Heart left ventricle (tissue), 13 donors: ENCODE measurements around the gene ATG2B.

Experiments
- POLR2A ChIP-seq, 2 donors: fragments of 450-650 bp; IDR thresholded peaks; one replicate each; pipeline ENCODE4 v1.6.1; 2017; ENCODE audit warnings: antibody characterized with exemption in 2 of 2, mild to moderate bottlenecking in 2 of 2, moderate library complexity in 2 of 2
- TF ChIP-seq, protein P1 (sequence below), 12 donors: fragments of 200-600 bp; sonication (generic) in 4 of 12; IDR thresholded peaks; one replicate each; pipeline versions ENCODE4 v1.5.0 to v1.8.0; 2018 to 2022; ENCODE audit warnings: antibody characterized with exemption in 12 of 12, mild to moderate bottlenecking in 5 of 12
- donor health status: ischemic (EF 13 %, LVEDD 7.1; RV severe dilation, severe dysfunction).
- donor health status: DM: no; HTN: yes; CAD: no.
- donor health status: DM: no; HTN: no; CAD: no.
- donor health status: ischemic (EF 25% LVEDD 6.9; RV normal size, moderate dysfunction).
- donor health status: ischemic (EF 25% LVEDD 5.7; RV mildly dilated, moderate dysfunction).
- donor health status: ischemic (EF 35%, LVEDD 5.7; RV mildly dilated, moderate dysfunction).
- donor health status: nonischemic (EF 11% LVEDD 7.7; RV severe dilation, severe dysfunction).
- donor health status: DM: yes; HTN: yes; CAD: no.
- donor health status: PGD.
- donor health status: ischemic (EF 29% LVEDD 5.4; RV normal size, mild dysfunction).
- donor health status: nonischemic (EF 23%, LVEDD 6.1; RV moderate dilation, normal function).

DNA sequence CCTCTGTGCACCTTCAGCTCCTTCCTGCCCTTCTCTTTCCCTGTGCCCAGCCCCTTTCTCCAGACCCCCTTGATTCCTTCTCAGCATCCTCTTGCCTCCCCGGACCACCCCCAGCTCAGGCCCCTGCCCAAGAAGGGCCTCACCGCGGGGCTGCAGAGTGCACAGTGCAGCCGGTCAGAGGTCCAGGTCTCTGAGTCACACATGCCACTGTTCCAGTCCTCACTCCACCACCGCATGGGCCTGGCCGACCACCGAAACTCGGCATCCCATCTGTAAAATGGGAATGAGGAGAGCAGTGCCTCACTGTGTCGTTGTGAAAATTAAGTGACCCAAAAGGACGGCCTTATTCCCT is 93.8 kb downstream of the ATG2B start:
- no peak for TF ChIP-seq POLR2A (IDR thresholded peaks at IDR 0.05)
- TF ChIP-seq, protein P1, sequence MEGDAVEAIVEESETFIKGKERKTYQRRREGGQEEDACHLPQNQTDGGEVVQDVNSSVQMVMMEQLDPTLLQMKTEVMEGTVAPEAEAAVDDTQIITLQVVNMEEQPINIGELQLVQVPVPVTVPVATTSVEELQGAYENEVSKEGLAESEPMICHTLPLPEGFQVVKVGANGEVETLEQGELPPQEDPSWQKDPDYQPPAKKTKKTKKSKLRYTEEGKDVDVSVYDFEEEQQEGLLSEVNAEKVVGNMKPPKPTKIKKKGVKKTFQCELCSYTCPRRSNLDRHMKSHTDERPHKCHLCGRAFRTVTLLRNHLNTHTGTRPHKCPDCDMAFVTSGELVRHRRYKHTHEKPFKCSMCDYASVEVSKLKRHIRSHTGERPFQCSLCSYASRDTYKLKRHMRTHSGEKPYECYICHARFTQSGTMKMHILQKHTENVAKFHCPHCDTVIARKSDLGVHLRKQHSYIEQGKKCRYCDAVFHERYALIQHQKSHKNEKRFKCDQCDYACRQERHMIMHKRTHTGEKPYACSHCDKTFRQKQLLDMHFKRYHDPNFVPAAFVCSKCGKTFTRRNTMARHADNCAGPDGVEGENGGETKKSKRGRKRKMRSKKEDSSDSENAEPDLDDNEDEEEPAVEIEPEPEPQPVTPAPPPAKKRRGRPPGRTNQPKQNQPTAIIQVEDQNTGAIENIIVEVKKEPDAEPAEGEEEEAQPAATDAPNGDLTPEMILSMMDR (IDR thresholded peaks at IDR 0.05), result no peak
